CD14-positive monocyte (primary cell): Measurements from ENCODE around the gene HOXD10. TPM values are rescaled to one million over a fixed set of nuclear protein-coding genes. Genes with fewer than 3 reads are reported as not detected.

Source experiments
- DNase-seq, 3 donors: peaks; one replicate each; pipeline ENCODE4 v3.0.0-alpha.2; 2011 to 2022
- H2AFZ ChIP-seq: 2 replicates; pipeline ENCODE4 v1.6.0; 2012; ENCODE audit warnings: mild to moderate bottlenecking, low read depth, low read length, inconsistent platforms; ENCODE audit not compliant: insufficient read depth, poor library complexity, severe bottlenecking
- H3K27ac ChIP-seq, 2 donors: 1 replicate in 1 of 2; 2 replicates in 1 of 2; pipeline ENCODE4 v1.5.1; 2012 to 2013; ENCODE audit warnings: low read length in 2 of 2, control low read depth in 1 of 2, inconsistent platforms in 1 of 2, low read depth in 1 of 2, mild to moderate bottlenecking in 1 of 2
- H3K27me3 ChIP-seq, 2 donors: one replicate each; pipeline versions ENCODE4 v1.6.0 to v1.6.1; 2011 to 2013; ENCODE audit warnings: low read length in 2 of 2; ENCODE audit not compliant: control insufficient read depth in 2 of 2, insufficient read depth in 2 of 2
- H3K36me3 ChIP-seq, 2 donors: replicated peaks in 1 of 2; 1 replicate in 1 of 2; 2 replicates in 1 of 2; pipeline versions ENCODE4 v1.5.1 to v1.6.1; 2012 to 2013; ENCODE audit warnings: low read length in 2 of 2, control low read depth in 1 of 2, inconsistent platforms in 1 of 2, mild to moderate bottlenecking in 1 of 2; ENCODE audit not compliant: insufficient read depth in 2 of 2, control insufficient read depth in 1 of 2
- H3K4me1 ChIP-seq, 2 donors: 1 replicate in 1 of 2; 2 replicates in 1 of 2; pipeline versions ENCODE4 v1.5.1 to v1.6.1; 2012 to 2013; ENCODE audit warnings: low read length in 2 of 2, control low read depth in 1 of 2, inconsistent platforms in 1 of 2, mild to moderate bottlenecking in 1 of 2, moderate library complexity in 1 of 2; ENCODE audit not compliant: insufficient read depth in 2 of 2, control insufficient read depth in 1 of 2
- H3K4me2 ChIP-seq: replicated peaks from 2 replicates; pipeline ENCODE3; 2012; ENCODE audit warnings: low read length, moderate library complexity, mild to moderate bottlenecking; ENCODE audit not compliant: poor library complexity, severe bottlenecking; ENCODE audit errors: extremely low read depth
- H3K4me3 ChIP-seq, 3 experiments: fragments of 200-600 bp in 1 of 3; sonication (generic) in 1 of 3; replicated peaks in 1 of 3; 1 replicate in 2 of 3; 2 replicates in 1 of 3; pipeline ENCODE4 v1.5.1; 2011 to 2013; ENCODE audit warnings: low read length in 3 of 3, mild to moderate bottlenecking in 3 of 3, control low read depth in 2 of 3, low read depth in 2 of 3, inconsistent platforms in 1 of 3, moderate library complexity in 1 of 3
- H3K79me2 ChIP-seq: 2 replicates; pipeline ENCODE4 v1.6.0; 2012; ENCODE audit warnings: mild to moderate bottlenecking, control low read depth, inconsistent platforms, low read length, moderate library complexity; ENCODE audit not compliant: insufficient read depth
- H3K9ac ChIP-seq: 2 replicates; pipeline ENCODE4 v1.6.0; 2017; ENCODE audit warnings: low read length, mild to moderate bottlenecking; ENCODE audit not compliant: insufficient read depth, poor library complexity, severe bottlenecking
- H3K9me3 ChIP-seq, 2 donors: replicated peaks in 1 of 2; 1 replicate in 1 of 2; 2 replicates in 1 of 2; pipeline versions ENCODE4 v1.5.1 to v1.6.1; 2012 to 2013; ENCODE audit warnings: low read length in 2 of 2, control low read depth in 1 of 2; ENCODE audit not compliant: control insufficient read depth in 1 of 2, insufficient read depth in 1 of 2
- H4K20me1 ChIP-seq: 2 replicates; pipeline ENCODE4 v1.6.0; 2012; ENCODE audit warnings: mild to moderate bottlenecking, low read length, control low read depth, moderate library complexity; ENCODE audit not compliant: insufficient read depth
- H3K27ac Mint-ChIP-seq, 7 donors: one replicate each; pipeline ENCODE4 v1.8.0; 2020; ENCODE audit warnings: mild to moderate bottlenecking in 7 of 7, mixed read lengths in 7 of 7, moderate library complexity in 6 of 7, inconsistent platforms in 2 of 7
- H3K27me3 Mint-ChIP-seq, 3 donors: one replicate each; pipeline ENCODE4 v1.8.0; 2021 to 2022; ENCODE audit warnings: low read depth in 3 of 3, mild to moderate bottlenecking in 3 of 3, mixed read lengths in 3 of 3, moderate library complexity in 3 of 3, inconsistent platforms in 1 of 3
- H3K36me3 Mint-ChIP-seq, 2 donors: one replicate each; pipeline ENCODE4 v1.8.0; 2020; ENCODE audit warnings: mixed read lengths in 2 of 2, inconsistent platforms in 1 of 2, mild to moderate bottlenecking in 1 of 2
- H3K4me1 Mint-ChIP-seq: one replicate; pipeline ENCODE4 v1.8.0; 2020; ENCODE audit warnings: mild to moderate bottlenecking, mixed read lengths
- H3K4me3 Mint-ChIP-seq, 2 donors: one replicate each; pipeline ENCODE4 v1.8.0; 2020; ENCODE audit warnings: mild to moderate bottlenecking in 2 of 2, mixed read lengths in 2 of 2, moderate library complexity in 1 of 2
- H3K9me3 Mint-ChIP-seq, 7 donors: one replicate each; pipeline ENCODE4 v1.8.0; 2020 to 2022; ENCODE audit warnings: mixed read lengths in 7 of 7, mild to moderate bottlenecking in 6 of 7, moderate library complexity in 6 of 7, inconsistent platforms in 2 of 7
- CTCF ChIP-seq: fragments of 200-600 bp; IDR thresholded peaks from one replicate; pipeline ENCODE4 v1.8.0; 2022; ENCODE audit warnings: antibody characterized with exemption, mild to moderate bottlenecking
- WGBS: methylation state at CpG from one replicate; pipeline ENCODE4 v1.1.5; 2013; ENCODE audit warnings: missing lambda C conversion rate; ENCODE audit not compliant: insufficient coverage; 5-methylcytosine and 5-hydroxymethylcytosine counted together
- intact Hi-C, 2 donors: fragments of 100-400 bp; cut with micrococcal nuclease; formaldehyde crosslinking; loops; one replicate each; pipeline versions ENCODE4 v1.15.0 to v1.15.1; 2023
- polyA plus RNA-seq, 3 donors: library from polyadenylated mRNA; depleted of rRNA in 1 of 3; unstranded in 2 of 3; stranded (reverse) in 1 of 3; fragments of 300-500 nt in 2 of 3; fragments of >200 nt in 1 of 3; fragmentation: Illumina TruSeq in 2 of 3; gene quantifications; 1 replicate in 2 of 3; 2 replicates in 1 of 3; pipeline ENCODE4 v1.2.3, GENCODE V29; 2012 to 2021

HOXD10 gene
- polyA plus RNA-seq, 3 donors: not detected

- Histone ChIP-seq H3K79me2 (no peaks in the 10 kb centered on the region), H3K9me3 (peaks cover 4 to 30% of the 10 kb centered on the region in 2 donors), H3K4me1 (no peaks in the 10 kb centered on the region), H3K27ac (no peak overlapping the region), H3K9ac (no peak overlapping the region), H2AFZ (no peak overlapping the region), H4K20me1 (no peaks in the 10 kb centered on the region), H3K27me3 (peaks cover 90 to 100% of the 10 kb centered on the region in 2 donors), H3K4me3 (no peak overlapping the region), H3K36me3 (no peaks in the 10 kb centered on the region), H3K4me2 (no peak overlapping the region)
- intact Hi-C loops: no loop called here
- H3K4me3 Mint-ChIP-seq: peak overlapping the region in 1 of 2 donors; percentile 75
- peaks cover 9% of the 10 kb centered on the region for H3K4me1 Mint-ChIP-seq
- 4% methylated on average over 33 of the region's 43 CpGs for WGBS
- H3K36me3 Mint-ChIP-seq: peaks cover 0 to 1% of the 10 kb centered on the region in 2 donors
- peaks cover 94 to 100% (median 97%) of the 10 kb centered on the region in 3 donors for H3K27me3 Mint-ChIP-seq
- peaks cover 0 to 33% (median 12%) of the 10 kb centered on the region in 7 donors for H3K9me3 Mint-ChIP-seq
- TF ChIP-seq CTCF: no peak
- DNase-seq: no peak
- H3K27ac Mint-ChIP-seq: no peak overlapping the region
Measured at GRCh38 chr2:176157499-176158185, 41.1 kb downstream of the HOXD10 start.

- H2AFZ ChIP-seq: no peak overlapping the region
- H3K4me2 ChIP-seq: no peak overlapping the region
- no peak for DNase-seq
- peaks cover 95 to 100% (median 97%) of the 10 kb centered on the region in 3 donors for H3K27me3 Mint-ChIP-seq
- no peak overlapping the region for H3K4me3 ChIP-seq
- peaks cover 0 to 33% (median 14%) of the 10 kb centered on the region in 7 donors for H3K9me3 Mint-ChIP-seq
- H3K4me1 Mint-ChIP-seq: peaks cover 9% of the 10 kb centered on the region
- peak overlapping the region in 1 of 2 donors; percentile 75 for H3K4me3 Mint-ChIP-seq
- peaks cover 4 to 33% of the 10 kb centered on the region in 2 donors for H3K9me3 ChIP-seq
- no peaks in the 10 kb centered on the region for H3K79me2 ChIP-seq
- H3K36me3 ChIP-seq: no peaks in the 10 kb centered on the region
- no peak for TF ChIP-seq CTCF
- H3K9ac ChIP-seq: no peak overlapping the region
- no peak overlapping the region for H3K27ac Mint-ChIP-seq
- H3K27ac ChIP-seq: no peak overlapping the region
- no peaks in the 10 kb centered on the region for H4K20me1 ChIP-seq
- H3K27me3 ChIP-seq: peaks cover 86 to 100% of the 10 kb centered on the region in 2 donors
- peaks cover 0 to 1% of the 10 kb centered on the region in 2 donors for H3K36me3 Mint-ChIP-seq
- intact Hi-C loops: no loop called here
- no peaks in the 10 kb centered on the region for H3K4me1 ChIP-seq
- WGBS: 6% methylated on average over 16 of the region's 22 CpGs
Measured at GRCh38 chr2:176158186-176158591, 41.6 kb downstream of the HOXD10 start.
